Measurements from ENCODE around the gene BEST2. TPM values are rescaled to one million over a fixed set of nuclear protein-coding genes. Genes with fewer than 3 reads are reported as not detected.

BEST2 gene
- total RNA-seq, 1 experiment from 2014 or later = 3.3 TPM

DNA sequence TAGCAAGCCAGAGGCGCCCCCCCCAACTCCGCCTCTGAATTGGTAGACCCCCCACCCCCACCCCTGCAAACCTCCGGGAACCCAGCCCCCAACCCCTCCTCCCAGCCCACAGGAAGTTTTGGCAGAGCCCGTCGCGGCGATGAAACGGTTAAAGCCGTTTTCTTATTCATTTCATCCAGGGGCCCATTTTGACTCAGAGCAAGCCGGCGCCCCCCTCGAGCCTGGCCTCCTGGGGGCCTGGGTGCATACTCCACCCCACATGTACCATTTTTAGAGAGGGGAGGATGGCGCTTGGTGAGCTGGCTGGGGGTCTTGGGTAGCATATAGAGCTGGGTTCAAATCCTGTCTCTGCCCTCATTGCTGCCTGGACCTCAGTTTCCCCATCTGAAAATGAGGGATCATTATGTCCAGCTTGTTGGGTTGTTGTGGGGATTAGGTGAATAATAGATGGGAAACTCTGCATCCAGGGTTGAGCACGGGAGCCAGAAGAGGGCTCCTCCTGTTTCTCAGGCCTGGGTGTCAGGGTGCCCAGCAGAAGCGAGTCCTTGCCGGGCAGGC lies 31.8 kb downstream of the BEST2 start (continued):
- TF ChIP-seq, protein P1, sequence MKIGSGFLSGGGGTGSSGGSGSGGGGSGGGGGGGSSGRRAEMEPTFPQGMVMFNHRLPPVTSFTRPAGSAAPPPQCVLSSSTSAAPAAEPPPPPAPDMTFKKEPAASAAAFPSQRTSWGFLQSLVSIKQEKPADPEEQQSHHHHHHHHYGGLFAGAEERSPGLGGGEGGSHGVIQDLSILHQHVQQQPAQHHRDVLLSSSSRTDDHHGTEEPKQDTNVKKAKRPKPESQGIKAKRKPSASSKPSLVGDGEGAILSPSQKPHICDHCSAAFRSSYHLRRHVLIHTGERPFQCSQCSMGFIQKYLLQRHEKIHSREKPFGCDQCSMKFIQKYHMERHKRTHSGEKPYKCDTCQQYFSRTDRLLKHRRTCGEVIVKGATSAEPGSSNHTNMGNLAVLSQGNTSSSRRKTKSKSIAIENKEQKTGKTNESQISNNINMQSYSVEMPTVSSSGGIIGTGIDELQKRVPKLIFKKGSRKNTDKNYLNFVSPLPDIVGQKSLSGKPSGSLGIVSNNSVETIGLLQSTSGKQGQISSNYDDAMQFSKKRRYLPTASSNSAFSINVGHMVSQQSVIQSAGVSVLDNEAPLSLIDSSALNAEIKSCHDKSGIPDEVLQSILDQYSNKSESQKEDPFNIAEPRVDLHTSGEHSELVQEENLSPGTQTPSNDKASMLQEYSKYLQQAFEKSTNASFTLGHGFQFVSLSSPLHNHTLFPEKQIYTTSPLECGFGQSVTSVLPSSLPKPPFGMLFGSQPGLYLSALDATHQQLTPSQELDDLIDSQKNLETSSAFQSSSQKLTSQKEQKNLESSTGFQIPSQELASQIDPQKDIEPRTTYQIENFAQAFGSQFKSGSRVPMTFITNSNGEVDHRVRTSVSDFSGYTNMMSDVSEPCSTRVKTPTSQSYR (CRISPR knock-in tag; IDR thresholded peaks at IDR 0.05) = no peak
- no peak for TF ChIP-seq HMGA2 (CRISPR knock-in tag; IDR thresholded peaks at IDR 0.05)
- TF ChIP-seq NFYB (CRISPR knock-in tag; conservative IDR thresholded peaks at IDR 0.05; ENCODE audit: low read depth) = no peak
- TF ChIP-seq, protein P2, sequence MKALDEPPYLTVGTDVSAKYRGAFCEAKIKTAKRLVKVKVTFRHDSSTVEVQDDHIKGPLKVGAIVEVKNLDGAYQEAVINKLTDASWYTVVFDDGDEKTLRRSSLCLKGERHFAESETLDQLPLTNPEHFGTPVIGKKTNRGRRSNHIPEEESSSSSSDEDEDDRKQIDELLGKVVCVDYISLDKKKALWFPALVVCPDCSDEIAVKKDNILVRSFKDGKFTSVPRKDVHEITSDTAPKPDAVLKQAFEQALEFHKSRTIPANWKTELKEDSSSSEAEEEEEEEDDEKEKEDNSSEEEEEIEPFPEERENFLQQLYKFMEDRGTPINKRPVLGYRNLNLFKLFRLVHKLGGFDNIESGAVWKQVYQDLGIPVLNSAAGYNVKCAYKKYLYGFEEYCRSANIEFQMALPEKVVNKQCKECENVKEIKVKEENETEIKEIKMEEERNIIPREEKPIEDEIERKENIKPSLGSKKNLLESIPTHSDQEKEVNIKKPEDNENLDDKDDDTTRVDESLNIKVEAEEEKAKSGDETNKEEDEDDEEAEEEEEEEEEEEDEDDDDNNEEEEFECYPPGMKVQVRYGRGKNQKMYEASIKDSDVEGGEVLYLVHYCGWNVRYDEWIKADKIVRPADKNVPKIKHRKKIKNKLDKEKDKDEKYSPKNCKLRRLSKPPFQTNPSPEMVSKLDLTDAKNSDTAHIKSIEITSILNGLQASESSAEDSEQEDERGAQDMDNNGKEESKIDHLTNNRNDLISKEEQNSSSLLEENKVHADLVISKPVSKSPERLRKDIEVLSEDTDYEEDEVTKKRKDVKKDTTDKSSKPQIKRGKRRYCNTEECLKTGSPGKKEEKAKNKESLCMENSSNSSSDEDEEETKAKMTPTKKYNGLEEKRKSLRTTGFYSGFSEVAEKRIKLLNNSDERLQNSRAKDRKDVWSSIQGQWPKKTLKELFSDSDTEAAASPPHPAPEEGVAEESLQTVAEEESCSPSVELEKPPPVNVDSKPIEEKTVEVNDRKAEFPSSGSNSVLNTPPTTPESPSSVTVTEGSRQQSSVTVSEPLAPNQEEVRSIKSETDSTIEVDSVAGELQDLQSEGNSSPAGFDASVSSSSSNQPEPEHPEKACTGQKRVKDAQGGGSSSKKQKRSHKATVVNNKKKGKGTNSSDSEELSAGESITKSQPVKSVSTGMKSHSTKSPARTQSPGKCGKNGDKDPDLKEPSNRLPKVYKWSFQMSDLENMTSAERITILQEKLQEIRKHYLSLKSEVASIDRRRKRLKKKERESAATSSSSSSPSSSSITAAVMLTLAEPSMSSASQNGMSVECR (CRISPR knock-in tag; IDR thresholded peaks at IDR 0.05; ENCODE audit: borderline replicate concordance) = no peak

DNA sequence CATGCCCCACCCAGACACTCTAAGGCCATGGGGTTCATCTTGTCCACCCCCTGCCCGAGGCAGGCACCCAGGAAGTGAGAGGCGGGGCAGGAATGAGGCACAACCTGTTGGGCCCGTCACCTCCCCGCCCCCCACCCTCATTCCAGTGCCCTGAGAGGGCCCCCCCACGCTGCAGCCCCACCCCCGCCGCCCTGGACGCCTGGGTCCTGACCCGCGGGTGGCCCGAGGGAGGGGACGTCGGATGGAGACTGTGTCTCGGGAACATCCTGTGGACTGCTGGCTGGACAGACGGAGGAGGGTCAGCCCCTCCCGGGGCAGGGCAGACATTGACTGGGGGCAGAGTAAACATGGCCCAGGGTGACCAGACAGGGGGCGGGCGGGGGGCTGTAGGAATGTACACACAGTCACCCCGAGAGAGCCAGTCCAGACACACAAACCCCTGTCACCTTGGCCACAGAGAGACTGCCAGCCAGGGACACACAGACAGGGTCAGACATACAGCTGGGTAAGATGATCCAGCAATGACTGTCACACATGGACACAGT lies 32.3 kb downstream of the BEST2 start:
- TF ChIP-seq GRHL2 (CRISPR knock-in tag; IDR thresholded peaks at IDR 0.05; ENCODE audit: insufficient replicate concordance, severe bottlenecking) (no peak), ESRRA (CRISPR knock-in tag; IDR thresholded peaks at IDR 0.05; ENCODE audit: borderline replicate concordance) (no peak), TCF7 (CRISPR knock-in tag; IDR thresholded peaks at IDR 0.05; ENCODE audit: low read depth) (no peak), ZNF423 (CRISPR knock-in tag; IDR thresholded peaks at IDR 0.05) (no peak), ZNF121 (CRISPR knock-in tag; IDR thresholded peaks at IDR 0.05) (no peak), ETV6 (CRISPR knock-in tag; IDR thresholded peaks at IDR 0.05) (no peak), GABPB1 (CRISPR knock-in tag; IDR thresholded peaks at IDR 0.05) (no peak), ZNF263 (CRISPR knock-in tag; IDR thresholded peaks at IDR 0.05; ENCODE audit: low read depth) (no peak), ZNF416 (CRISPR knock-in tag; IDR thresholded peaks at IDR 0.05) (no peak)
- TF ChIP-seq, protein P3, sequence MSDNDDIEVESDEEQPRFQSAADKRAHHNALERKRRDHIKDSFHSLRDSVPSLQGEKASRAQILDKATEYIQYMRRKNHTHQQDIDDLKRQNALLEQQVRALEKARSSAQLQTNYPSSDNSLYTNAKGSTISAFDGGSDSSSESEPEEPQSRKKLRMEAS (CRISPR knock-in tag; IDR thresholded peaks at IDR 0.05) = no peak
- TF ChIP-seq, protein P4, sequence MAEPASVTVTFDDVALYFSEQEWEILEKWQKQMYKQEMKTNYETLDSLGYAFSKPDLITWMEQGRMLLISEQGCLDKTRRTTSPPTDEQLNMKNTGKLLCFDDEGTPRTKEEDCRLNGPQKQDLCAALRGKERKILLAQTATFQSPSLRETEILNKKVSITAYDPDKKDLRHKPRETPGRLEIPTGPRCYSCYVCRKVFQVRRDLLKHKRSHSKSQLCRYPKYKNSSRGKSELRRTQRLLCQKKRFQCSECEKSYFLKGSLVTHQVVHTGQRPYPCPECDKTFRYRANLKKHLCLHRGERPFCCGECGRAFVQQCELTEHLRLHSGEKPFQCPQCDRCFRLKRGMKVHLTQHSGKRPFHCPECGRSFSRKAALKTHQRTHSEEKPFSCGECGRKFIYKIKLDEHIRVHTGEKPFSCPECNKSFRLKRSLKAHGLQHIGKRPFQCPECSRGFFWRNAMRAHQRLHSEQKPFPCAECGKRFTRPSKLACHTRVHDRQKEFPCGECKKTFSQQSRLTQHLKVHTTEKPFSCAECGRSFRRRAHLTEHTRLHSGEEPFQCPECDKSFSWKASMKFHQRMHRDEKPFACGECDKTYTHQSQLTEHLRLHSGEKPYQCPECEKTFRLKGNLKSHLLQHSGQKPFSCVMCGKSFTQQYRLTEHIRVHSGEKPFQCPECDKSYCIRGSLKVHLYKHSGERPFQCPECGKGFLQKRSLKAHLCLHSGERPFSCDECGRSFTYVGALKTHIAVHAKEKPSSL (CRISPR knock-in tag; conservative IDR thresholded peaks at IDR 0.05) = no peak
- TF ChIP-seq, protein P5, sequence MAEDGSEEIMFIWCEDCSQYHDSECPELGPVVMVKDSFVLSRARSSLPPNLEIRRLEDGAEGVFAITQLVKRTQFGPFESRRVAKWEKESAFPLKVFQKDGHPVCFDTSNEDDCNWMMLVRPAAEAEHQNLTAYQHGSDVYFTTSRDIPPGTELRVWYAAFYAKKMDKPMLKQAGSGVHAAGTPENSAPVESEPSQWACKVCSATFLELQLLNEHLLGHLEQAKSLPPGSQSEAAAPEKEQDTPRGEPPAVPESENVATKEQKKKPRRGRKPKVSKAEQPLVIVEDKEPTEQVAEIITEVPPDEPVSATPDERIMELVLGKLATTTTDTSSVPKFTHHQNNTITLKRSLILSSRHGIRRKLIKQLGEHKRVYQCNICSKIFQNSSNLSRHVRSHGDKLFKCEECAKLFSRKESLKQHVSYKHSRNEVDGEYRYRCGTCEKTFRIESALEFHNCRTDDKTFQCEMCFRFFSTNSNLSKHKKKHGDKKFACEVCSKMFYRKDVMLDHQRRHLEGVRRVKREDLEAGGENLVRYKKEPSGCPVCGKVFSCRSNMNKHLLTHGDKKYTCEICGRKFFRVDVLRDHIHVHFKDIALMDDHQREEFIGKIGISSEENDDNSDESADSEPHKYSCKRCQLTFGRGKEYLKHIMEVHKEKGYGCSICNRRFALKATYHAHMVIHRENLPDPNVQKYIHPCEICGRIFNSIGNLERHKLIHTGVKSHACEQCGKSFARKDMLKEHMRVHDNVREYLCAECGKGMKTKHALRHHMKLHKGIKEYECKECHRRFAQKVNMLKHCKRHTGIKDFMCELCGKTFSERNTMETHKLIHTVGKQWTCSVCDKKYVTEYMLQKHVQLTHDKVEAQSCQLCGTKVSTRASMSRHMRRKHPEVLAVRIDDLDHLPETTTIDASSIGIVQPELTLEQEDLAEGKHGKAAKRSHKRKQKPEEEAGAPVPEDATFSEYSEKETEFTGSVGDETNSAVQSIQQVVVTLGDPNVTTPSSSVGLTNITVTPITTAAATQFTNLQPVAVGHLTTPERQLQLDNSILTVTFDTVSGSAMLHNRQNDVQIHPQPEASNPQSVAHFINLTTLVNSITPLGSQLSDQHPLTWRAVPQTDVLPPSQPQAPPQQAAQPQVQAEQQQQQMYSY (CRISPR knock-in tag; IDR thresholded peaks at IDR 0.05) = no peak
- TF ChIP-seq, protein P6, sequence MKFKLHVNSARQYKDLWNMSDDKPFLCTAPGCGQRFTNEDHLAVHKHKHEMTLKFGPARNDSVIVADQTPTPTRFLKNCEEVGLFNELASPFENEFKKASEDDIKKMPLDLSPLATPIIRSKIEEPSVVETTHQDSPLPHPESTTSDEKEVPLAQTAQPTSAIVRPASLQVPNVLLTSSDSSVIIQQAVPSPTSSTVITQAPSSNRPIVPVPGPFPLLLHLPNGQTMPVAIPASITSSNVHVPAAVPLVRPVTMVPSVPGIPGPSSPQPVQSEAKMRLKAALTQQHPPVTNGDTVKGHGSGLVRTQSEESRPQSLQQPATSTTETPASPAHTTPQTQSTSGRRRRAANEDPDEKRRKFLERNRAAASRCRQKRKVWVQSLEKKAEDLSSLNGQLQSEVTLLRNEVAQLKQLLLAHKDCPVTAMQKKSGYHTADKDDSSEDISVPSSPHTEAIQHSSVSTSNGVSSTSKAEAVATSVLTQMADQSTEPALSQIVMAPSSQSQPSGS (CRISPR knock-in tag; IDR thresholded peaks at IDR 0.05; ENCODE audit: borderline replicate concordance, low read depth) = no peak
- no peak for DNase-seq (ENCODE audit: low spot score)
- Mint-ChIP-seq H3K9me3 (no peaks in the 10 kb centered on the region), H3K4me3 (peak overlapping the region; percentile 59), H3K4me1 (peaks cover 21% of the 10 kb centered on the region), H3K27ac (no peak overlapping the region), H3K36me3 (no peaks in the 10 kb centered on the region), H3K27me3 (ENCODE audit: low read depth) (no peaks in the 10 kb centered on the region; the same call in 1 of the 2 replicates)
- POLR2A ChIA-PET = interaction anchor here (1.7 kb wide), 1 partner anchor 8 kb away, joined by 6 read pairs; the partner anchor contains the start of gene JUNB
- no peak for ATAC-seq
- CTCF ChIA-PET = interaction anchor here (1.8 kb wide), 1 partner anchor 9 kb away, joined by 10 read pairs; no protein-coding TSS in a partner anchor

Data from WTC11 (cell line).